IMR-90 (cell line): Measurements from ENCODE around the gene IL1RAP. TPM values are rescaled to one million over a fixed set of nuclear protein-coding genes. Genes with fewer than 3 reads are reported as not detected.

Source experiments
- ATAC-seq: fragments of 200-7000 bp; cut with Tn5 transposase; 2 replicates; pipeline ENCODE4 v1.9.1; 2020; ENCODE audit warnings: low read depth, mild to moderate bottlenecking, moderate library complexity
- BruUV-seq: library from RNA; stranded (reverse); fragments of 400-500 nt; replicated peaks from 2 replicates; lab custom pipeline; 2021; lab: Mats Ljungman, UMichigan
- CTCF ChIA-PET: fragments of 300-600 bp; formaldehyde crosslinking; extraction: SDS; loops from one replicate; lab custom pipeline; 2021; ENCODE audit warnings: antibody characterized with exemption; lab: Yijun Ruan, JAX
- POLR2A ChIA-PET: fragments of 300-600 bp; sonication (Branson Sonifier 250); formaldehyde crosslinking; loops from one replicate; lab custom pipeline; 2022; ENCODE audit warnings: antibody characterized with exemption; ENCODE audit not compliant: unreplicated experiment; lab: Charles Lee
- DNase-seq: peaks from one replicate; pipeline ENCODE4 v3.0.0; 2013
- H2AFZ ChIP-seq: replicated peaks from 2 replicates; pipeline ENCODE3; 2013; ENCODE audit warnings: low read length, mild to moderate bottlenecking; ENCODE audit not compliant: poor library complexity
- H2AK5ac ChIP-seq: 2 replicates; pipeline ENCODE4 v1.6.1; 2013; ENCODE audit warnings: low read depth, low read length, inconsistent platforms
- H2AK9ac ChIP-seq: replicated peaks from 2 replicates; pipeline ENCODE3; 2013; ENCODE audit warnings: mild to moderate bottlenecking, low read depth, low read length, moderate library complexity; ENCODE audit not compliant: poor library complexity
- H2BK120ac ChIP-seq: 2 replicates; pipeline ENCODE4 v1.6.1; 2013; ENCODE audit warnings: low read depth, low read length, inconsistent platforms
- H2BK15ac ChIP-seq: 3 replicates; pipeline ENCODE4 v1.6.1; 2013; ENCODE audit warnings: low read depth, low read length, inconsistent platforms
- H2BK20ac ChIP-seq: 2 replicates; pipeline ENCODE4 v1.6.1; 2013; ENCODE audit warnings: low read depth, mild to moderate bottlenecking, inconsistent platforms, low read length, moderate library complexity
- H2BK5ac ChIP-seq: 2 replicates; pipeline ENCODE4 v1.6.1; 2013; ENCODE audit warnings: mild to moderate bottlenecking, low read depth, low read length, inconsistent platforms; ENCODE audit not compliant: poor library complexity, severe bottlenecking
- H3K14ac ChIP-seq: replicated peaks from 2 replicates; pipeline ENCODE4 v1.6.1; 2013; ENCODE audit warnings: low read depth, low read length, inconsistent platforms
- H3K18ac ChIP-seq: 2 replicates; pipeline ENCODE4 v1.6.1; 2013; ENCODE audit warnings: low read depth, low read length, control low read depth
- H3K23ac ChIP-seq: 2 replicates; pipeline ENCODE4 v1.6.1; 2013; ENCODE audit warnings: low read depth, low read length, inconsistent platforms
- H3K27ac ChIP-seq: 2 replicates; pipeline ENCODE4 v1.5.1; 2013; ENCODE audit warnings: mild to moderate bottlenecking, control low read depth, low read length; ENCODE audit not compliant: insufficient read depth
- H3K27me3 ChIP-seq: 2 replicates; pipeline ENCODE4 v1.6.1; 2013; ENCODE audit warnings: low read length; ENCODE audit not compliant: control insufficient read depth, insufficient read depth
- H3K36me3 ChIP-seq: 2 replicates; pipeline ENCODE4 v1.6.1; 2013; ENCODE audit warnings: low read length, mixed read lengths; ENCODE audit not compliant: control insufficient read depth, insufficient read depth
- H3K4ac ChIP-seq: 2 replicates; pipeline ENCODE4 v1.6.1; 2013; ENCODE audit warnings: low read depth, low read length, inconsistent platforms
- H3K4me1 ChIP-seq: 2 replicates; pipeline ENCODE4 v1.6.1; 2013; ENCODE audit warnings: low read length, mixed read lengths; ENCODE audit not compliant: control insufficient read depth, insufficient read depth
- H3K4me2 ChIP-seq: 2 replicates; pipeline ENCODE4 v1.6.1; 2013; ENCODE audit warnings: low read depth, mild to moderate bottlenecking, control low read depth, low read length, moderate library complexity
- H3K4me3 ChIP-seq: 2 replicates; pipeline ENCODE4 v1.5.1; 2013; ENCODE audit warnings: low read depth, mild to moderate bottlenecking, control low read depth, low read length, moderate library complexity; ENCODE audit not compliant: insufficient read depth
- H3K56ac ChIP-seq: 2 replicates; pipeline ENCODE4 v1.6.1; 2013; ENCODE audit warnings: low read length, inconsistent platforms; ENCODE audit not compliant: insufficient read depth; ENCODE audit errors: extremely low read depth
- H3K79me1 ChIP-seq, 2 experiments: 2 replicates each; pipeline ENCODE4 v1.6.1; 2013; ENCODE audit warnings: low read length in 2 of 2, inconsistent platforms in 1 of 2, low read depth in 1 of 2
- H3K9ac ChIP-seq: 2 replicates; pipeline ENCODE4 v1.6.1; 2013; ENCODE audit warnings: low read depth, low read length, control low read depth
- H3K9me1 ChIP-seq: 2 replicates; pipeline ENCODE4 v1.6.1; 2013; ENCODE audit warnings: low read length, inconsistent platforms; ENCODE audit not compliant: insufficient read depth
- H3K9me3 ChIP-seq: 2 replicates; pipeline ENCODE4 v1.6.1; 2013; ENCODE audit warnings: low read length; ENCODE audit not compliant: control insufficient read depth, insufficient read depth
- H4K20me1 ChIP-seq: 2 replicates; pipeline ENCODE4 v1.6.1; 2013; ENCODE audit warnings: low read length, inconsistent platforms; ENCODE audit not compliant: insufficient read depth
- H4K5ac ChIP-seq: 2 replicates; pipeline ENCODE4 v1.6.1; 2013; ENCODE audit warnings: mild to moderate bottlenecking, low read depth, low read length, control low read depth
- H4K8ac ChIP-seq, 2 experiments: 2 replicates each; pipeline ENCODE4 v1.6.1; 2013; ENCODE audit warnings: low read depth in 2 of 2, low read length in 2 of 2, control low read depth in 1 of 2, inconsistent platforms in 1 of 2
- H4K91ac ChIP-seq: 2 replicates; pipeline ENCODE4 v1.6.1; 2013; ENCODE audit warnings: low read depth, low read length, inconsistent platforms; ENCODE audit not compliant: insufficient read depth
- CHD1 ChIP-seq: IDR thresholded peaks from 2 replicates; pipeline ENCODE4 v1.6.1; 2012; ENCODE audit warnings: low read depth, low read length, improper control_type of control experiment
- FOS ChIP-seq: fragments of 150-350 bp; IDR thresholded peaks from 2 replicates; pipeline ENCODE4 v1.6.1; 2016; ENCODE audit warnings: low read depth, low read length
- MAZ ChIP-seq: IDR thresholded peaks from 2 replicates; pipeline ENCODE4 v1.6.1; 2012; ENCODE audit warnings: low read depth, mild to moderate bottlenecking, low read length, improper control_type of control experiment, moderate library complexity, borderline replicate concordance
- POLR2A ChIP-seq: IDR thresholded peaks from 2 replicates; pipeline ENCODE4 v1.6.1; 2012; ENCODE audit warnings: mild to moderate bottlenecking, low read depth, low read length
- SMC3 ChIP-seq: fragments of 150-350 bp; IDR thresholded peaks from 2 replicates; pipeline ENCODE4 v1.6.1; 2016; ENCODE audit warnings: low read depth, mild to moderate bottlenecking, antibody characterized with exemption, low read length, moderate library complexity
- WGBS, 2 experiments: methylation state at CpG; one replicate each; pipeline versions ENCODE4 v1.1.5 to v1.1.7; 2013; ENCODE audit warnings: missing lambda C conversion rate in 2 of 2; ENCODE audit not compliant: insufficient read length in 1 of 2; ENCODE audit errors: extremely low coverage in 2 of 2; 5-methylcytosine and 5-hydroxymethylcytosine counted together
- dilution Hi-C: fragments of 300-500 bp; cut with HindIII; formaldehyde crosslinking; loops from one replicate; pipeline ENCODE4 v1.14.3; 2018; ENCODE audit warnings: low sequenced_read_pairs; ENCODE audit not compliant: unreplicated experiment
- in situ Hi-C: fragments of 300-500 bp; cut with MboI; formaldehyde crosslinking; loops from 3 replicates; pipeline ENCODE4 v1.14.3; 2019; ENCODE audit warnings: low sequenced_read_pairs, inconsistent platforms, mixed read lengths
- intact Hi-C: fragments of 100-400 bp; cut with micrococcal nuclease; formaldehyde crosslinking; loops from 2 replicates; pipeline ENCODE4 v1.10.0; 2022
- polyA plus RNA-seq, 3 experiments: library from polyadenylated mRNA; depleted of rRNA; stranded (reverse); fragments of >200 nt; gene quantifications; 2 replicates each; pipeline ENCODE4 v1.2.3, GENCODE V29; 2012; ENCODE audit warnings: low replicate concordance in 1 of 3
- total RNA-seq: library from RNA; depleted of rRNA; stranded (reverse); fragments of >200 nt; gene quantifications from 2 replicates; pipeline ENCODE4 v1.2.3, GENCODE V29; 2012

IL1RAP gene
- total and polyA plus RNA-seq, 2 of the 4 experiments (the other 2 are of a cell fraction), result 8.3 to 11.3 TPM

DNA sequence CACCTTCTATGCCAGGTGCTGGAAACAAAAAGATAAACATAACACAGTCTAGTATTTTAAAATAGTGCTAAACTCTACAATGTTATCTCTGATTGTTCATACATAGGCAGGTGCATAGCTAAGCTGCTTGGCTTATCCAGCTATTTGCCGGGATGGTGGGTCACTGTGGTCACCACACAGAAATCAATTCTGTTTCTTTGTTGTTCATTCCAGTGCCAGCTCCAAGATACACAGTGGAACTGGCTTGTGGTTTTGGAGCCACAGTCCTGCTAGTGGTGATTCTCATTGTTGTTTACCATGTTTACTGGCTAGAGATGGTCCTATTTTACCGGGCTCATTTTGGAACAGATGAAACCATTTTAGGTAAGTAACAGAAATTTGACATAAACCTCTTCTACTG lies 130.2 kb downstream of the IL1RAP start:
- BruUV-seq, result no TSS peak
- no peak for ATAC-seq
- WGBS, 2 experiments, result 100% methylated on average over 1 of the region's 2 CpGs; no CpG with 5 or more reads in 1 of the 2 experiments
- dilution Hi-C loops (no loop called here), in situ Hi-C loops (no loop called here), intact Hi-C loops (no loop called here)
- H3K27ac ChIP-seq, result no peak overlapping the region
- H4K5ac ChIP-seq, result no peak overlapping the region
- no peaks in the 10 kb centered on the region for H4K20me1 ChIP-seq
- H4K91ac ChIP-seq, result no peak overlapping the region
- no peak overlapping the region for H3K18ac ChIP-seq
- no peak overlapping the region for H3K4me3 ChIP-seq
- no peak overlapping the region for H4K8ac ChIP-seq
- no peak for DNase-seq
- no peak for TF ChIP-seq POLR2A
- TF ChIP-seq MAZ, result no peak
- TF ChIP-seq FOS, result no peak
- TF ChIP-seq CHD1, result no peak
- no peak for TF ChIP-seq SMC3
- H3K27me3 ChIP-seq, result no peaks in the 10 kb centered on the region
- no peak overlapping the region for H2AK9ac ChIP-seq
- 0 out of 2 replicates have a peak, but pooled peaks cover 3% of the 10 kb centered on the region for H3K9me1 ChIP-seq
- H3K4ac ChIP-seq, result no peak overlapping the region
- ChIA-PET CTCF (no interaction called here), POLR2A (no interaction called here)
- no peaks in the 10 kb centered on the region for H3K4me1 ChIP-seq
- H2BK20ac ChIP-seq, result no peak overlapping the region
- no peak overlapping the region for H2AK5ac ChIP-seq
- no peaks in the 10 kb centered on the region for H3K79me1 ChIP-seq
- no peak overlapping the region for H3K4me2 ChIP-seq
- no peak overlapping the region for H2BK15ac ChIP-seq
- no peak overlapping the region for H3K14ac ChIP-seq
- no peak overlapping the region for H2BK120ac ChIP-seq
- no peak overlapping the region for H3K9ac ChIP-seq
- H2BK5ac ChIP-seq, result no peak overlapping the region
- H3K9me3 ChIP-seq, result no peaks in the 10 kb centered on the region
- H3K23ac ChIP-seq, result no peak overlapping the region
- H3K56ac ChIP-seq, result no peak overlapping the region
- H2AFZ ChIP-seq, result no peak overlapping the region
- peaks cover 1% of the 10 kb centered on the region; the same call in 1 of the 2 replicates for H3K36me3 ChIP-seq
